NCI-H146 treated with DMSO at 0.1 percent for 48 hours (cell line): ENCODE results near the gene FNDC3B.

Experiments used
- DNase-seq: peaks from one replicate; lab custom pipeline; 2025; ENCODE audit not compliant: unreplicated experiment; lab: John Stamatoyannopoulos, UW

The FNDC3B gene

DNA sequence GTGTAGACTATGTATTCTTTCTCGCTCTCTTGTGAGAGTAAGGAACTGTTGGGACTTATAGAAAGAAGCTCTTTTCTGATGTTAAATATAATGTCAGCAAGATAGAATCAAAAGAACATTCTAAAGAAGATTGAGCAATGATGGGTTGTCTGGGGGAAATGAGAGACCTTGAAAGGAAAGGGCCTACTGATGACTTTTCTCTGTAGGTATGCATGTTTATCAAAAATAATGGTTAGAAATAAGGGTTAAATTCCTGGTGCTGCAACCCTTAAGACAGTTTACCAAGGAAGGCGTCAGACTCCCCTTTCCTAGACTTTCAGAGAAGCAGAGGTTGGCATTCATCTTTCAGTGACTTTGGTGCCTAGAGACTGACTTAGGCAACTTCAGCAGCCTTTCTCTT, 339.1 kb downstream of the FNDC3B start:
- DNase-seq, result no peak

DNA sequence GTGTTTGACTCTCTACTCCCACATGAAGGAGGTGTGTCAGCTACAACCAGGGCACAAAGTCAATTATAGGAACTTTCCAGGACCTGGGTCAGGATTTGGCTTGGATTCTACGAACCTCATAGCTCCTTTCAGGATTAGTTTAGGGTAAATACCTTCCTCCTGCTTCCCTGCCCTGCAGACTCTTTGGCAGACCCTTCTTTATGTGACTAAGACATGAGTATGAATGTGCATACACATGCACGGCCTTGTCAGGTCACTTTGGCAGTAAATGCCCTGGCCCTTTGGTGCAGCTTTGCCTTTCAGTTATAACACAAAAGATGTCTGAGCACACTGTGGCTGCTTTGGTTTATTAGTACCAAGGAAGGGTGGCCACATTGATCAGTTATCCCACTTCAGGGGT, 340.0 kb downstream of the FNDC3B start:
- no peak for DNase-seq

DNA sequence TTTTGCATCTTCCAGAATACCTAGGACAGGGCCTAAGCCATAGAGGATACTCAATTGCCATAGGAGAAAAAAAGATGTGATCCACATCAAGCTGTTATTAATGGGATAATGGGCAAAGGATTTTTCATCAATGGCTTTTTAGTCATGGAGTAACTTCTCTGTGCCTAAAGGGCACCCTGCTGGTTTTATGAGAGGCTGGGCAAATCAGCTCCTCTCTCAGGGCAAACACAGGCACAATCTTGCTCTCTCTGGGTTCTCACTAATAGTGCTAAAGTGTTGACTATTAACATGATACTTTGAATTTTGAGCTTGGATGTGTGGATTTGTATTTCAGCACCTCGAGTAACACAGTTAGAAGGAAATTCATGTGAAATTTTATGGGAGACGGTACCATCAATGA, 341.3 kb downstream of the FNDC3B start:
- DNase-seq, result no peak

DNA sequence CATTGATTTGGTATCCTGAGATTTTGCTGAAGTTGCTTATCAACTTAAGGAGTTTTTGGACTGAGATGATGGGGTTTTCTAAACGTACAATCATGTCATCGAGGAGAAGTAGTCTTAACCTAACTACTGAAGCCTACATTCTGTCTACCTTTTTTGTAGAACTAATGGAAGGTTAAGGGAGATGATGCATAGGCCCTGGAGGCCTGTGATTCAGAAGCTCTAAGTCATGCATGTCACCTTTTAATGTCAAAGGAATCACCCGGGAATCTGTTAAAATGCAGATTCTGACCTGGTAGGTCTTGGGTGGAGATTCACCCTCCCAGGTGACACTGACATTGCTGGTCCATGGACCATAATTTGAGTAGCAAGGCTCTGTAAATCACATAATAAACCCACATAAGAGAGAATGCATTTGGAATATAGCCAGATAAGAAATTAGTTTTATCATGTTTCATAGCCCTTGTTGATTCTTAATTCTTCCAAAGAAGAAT, 344.0 kb downstream of the FNDC3B start:
- no peak for DNase-seq

DNA sequence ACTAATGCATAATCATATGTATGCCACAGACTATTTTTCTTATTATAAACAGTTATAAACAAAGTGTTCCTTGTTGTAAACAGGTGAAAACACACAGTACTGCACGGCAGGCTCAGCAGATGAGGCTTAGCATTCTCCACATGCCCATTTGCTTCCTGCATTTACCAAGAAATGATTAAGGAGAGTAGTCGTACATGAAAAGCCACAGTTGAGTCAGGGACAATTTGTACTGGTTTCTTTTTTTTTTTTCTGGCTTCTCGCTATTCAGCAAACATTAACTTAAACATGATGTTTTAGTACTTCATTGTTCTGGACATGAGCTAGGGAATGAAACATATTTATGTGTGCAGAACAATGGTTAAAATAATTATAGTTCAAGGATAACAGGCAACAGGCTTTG, 345.5 kb downstream of the FNDC3B start:
- DNase-seq, result peak; percentile 82

DNA sequence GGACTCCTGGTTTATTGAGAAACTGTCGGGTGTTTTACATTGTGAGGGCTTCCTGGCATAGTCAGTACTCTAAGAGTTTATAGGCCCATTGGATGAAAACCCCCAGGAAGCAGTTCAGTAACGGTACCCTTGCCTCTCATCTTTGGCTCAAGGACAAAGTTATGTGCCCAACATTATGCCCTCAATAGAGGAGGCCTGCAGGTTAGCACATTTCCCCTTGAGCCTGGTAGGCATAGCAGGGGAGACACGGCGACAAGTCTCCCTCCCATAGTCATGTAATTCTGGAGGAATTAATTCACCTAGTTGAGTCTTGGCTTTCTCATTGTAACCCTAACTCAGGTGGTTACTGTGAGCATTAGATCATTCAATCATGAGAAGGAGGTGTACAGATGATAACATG, 348.4 kb downstream of the FNDC3B start:
- no peak for DNase-seq

DNA sequence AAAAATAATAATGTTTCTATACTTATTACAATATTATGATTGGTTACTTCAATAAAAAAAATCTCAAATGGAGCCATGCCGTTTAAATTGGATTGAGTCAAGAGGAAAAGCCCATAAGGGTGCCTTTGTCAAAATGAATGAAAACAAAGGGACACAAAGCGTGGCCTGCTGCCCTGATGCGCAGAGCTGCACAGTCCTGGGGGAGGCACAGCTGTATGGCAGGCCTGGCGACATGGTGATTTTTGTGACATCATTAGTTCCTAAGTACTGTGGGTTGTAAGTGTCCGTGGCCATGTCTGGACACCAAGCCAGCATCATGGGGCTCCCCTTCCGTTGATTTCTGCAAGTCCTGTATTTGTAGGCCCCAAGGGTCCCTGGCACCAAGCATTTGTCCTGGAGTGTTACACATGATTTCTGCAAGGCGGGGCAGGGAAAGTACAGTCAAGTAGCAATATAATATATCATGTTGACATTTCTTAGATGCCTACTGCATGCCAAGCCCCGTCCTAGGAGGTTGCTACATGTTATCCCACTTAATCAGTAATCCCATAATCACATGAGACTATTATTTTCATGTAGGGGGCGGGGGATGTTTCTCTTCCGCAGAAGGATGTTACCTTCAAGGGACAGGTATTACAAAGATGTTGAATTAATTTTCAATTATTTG, 349.2 kb downstream of the FNDC3B start:
- no peak for DNase-seq

DNA sequence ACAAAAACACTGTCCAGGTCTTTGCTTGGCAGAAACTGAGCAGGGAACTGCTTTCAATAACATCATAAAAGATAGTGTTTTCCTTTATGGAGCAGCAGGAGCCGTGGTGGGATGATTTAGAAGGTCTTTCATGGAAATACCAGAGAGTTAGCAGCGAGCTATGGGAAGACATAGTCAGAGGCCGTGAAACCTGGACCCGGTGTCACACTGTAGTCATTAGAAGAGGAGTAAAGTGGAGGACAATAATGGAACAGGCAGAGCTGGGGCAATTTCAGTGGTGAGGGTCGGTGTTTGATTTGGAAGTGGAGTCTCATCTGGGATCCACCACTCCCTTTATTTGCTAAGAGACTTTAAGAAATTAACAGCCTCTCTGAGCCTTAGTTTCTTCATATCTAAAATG, 351.4 kb downstream of the FNDC3B start:
- no peak for DNase-seq

DNA sequence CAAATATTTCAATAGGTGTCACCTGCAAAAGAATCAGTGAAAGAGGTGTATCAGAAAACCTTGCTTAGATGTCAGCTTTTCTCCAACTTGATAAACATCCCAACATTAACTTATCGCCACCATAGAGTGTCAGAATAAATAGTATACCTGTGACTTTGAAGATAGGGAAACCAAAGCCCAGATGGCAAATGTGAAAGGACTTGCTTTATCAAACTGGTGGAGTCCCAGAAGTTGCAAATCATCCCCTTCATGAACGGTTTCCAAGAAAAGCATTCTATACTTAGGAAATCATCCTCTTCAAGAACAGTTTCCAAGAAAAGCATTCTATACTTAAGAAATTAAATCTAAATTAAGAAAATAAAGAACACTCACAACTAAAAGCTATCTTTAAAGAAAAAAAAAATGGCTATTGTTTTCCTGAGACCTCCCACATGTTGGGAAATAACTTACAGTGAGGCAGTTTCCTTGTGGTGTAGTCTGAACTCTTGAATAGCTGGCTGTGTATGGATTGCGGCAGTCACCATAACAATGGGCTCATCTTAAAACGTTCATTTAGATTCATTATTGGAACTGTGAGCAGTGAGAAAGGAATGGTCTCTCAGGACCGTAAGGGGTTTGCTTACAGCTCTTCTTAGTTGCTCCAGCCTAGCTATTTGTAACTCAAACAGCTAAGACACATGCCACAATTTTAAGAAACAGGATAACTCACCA, 352.4 kb downstream of the FNDC3B start:
- DNase-seq, result no peak

DNA sequence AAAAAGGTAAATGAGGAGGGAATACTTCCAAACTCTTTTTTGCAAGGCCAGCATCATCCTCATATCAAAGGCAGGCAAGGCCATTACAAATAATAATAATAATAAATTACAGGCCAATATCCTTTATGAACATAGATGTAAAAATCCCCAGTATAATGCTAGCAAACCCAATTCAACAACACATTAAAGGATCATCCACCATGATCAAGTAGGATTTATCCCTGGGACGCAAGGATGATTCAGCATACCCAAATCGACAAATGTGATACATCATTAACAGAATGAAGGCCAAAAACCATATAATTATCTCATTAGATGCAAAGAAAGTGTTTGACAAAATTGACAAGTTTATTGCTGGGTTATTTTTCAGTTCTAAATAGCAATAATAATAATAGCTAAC, 355.3 kb downstream of the FNDC3B start:
- peak; percentile 76 for DNase-seq

DNA sequence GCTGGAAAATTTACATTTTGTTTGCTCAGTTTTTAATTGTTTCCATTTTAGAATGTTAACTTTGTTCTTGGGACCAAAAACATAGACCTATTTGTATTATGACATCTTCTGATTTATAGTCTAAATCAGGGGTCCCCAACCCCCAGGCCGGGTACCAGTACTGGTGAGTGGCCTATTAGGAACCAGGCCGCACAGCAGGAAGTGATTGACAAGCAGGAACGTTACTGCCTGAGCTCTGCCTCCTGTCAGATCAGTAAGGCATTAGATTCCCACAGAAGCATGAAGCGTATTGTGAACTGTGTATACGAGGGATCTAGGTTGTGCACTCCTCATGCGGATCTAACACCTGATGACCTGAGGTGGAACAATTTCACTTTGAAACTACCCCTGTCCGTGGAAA, 357.0 kb downstream of the FNDC3B start:
- no peak for DNase-seq

DNA sequence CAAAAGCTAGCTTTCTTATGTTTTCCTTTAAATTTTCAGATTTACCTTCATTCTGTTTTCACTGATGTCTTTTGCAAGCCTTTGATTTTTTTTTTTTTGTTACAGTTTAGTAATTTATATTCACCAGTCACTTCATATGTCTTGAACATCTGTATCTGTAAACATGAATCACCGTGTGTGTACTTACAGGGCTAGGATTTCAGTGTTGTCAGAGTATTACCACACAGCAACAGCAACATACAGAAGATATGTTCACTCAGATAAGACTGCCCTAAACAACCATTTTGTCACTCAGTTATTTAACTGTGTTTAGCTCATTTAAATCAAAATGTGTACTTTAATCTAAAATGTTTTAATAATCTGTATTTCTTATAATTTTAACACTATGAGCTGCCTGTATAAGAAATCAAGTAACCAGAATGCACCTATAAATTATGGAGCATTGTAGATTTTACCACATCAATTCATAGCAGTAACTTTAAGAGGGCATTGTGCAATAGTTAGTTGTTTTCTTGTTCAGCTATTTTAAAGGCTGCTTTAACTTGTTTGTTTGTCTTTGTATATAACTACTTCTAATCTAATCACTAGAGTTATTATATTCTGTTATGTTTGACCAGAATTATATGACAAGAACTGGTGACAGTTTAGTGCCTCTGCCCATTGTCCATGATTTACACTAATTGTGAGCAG, 358.5 kb downstream of the FNDC3B start:
- peak; percentile 46 for DNase-seq

DNA sequence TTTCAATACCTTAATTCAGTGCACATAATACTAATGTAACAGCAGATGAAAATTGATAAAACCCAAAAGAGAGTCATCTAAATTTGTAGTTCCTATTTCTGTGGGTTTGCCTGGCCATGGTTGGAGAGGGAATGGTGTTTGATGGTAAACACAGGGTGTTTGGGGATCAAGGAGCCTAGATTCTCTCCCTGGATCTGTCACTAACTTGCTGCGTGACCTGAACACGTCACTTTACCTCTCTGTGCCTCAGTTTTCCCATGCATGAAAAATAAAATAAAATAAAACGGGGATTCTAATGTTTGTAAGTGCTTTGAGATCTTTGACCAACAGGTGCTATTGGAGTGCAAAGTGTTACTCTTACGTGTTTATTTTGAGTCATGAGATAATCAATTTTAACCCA, 359.1 kb downstream of the FNDC3B start:
- no peak for DNase-seq

DNA sequence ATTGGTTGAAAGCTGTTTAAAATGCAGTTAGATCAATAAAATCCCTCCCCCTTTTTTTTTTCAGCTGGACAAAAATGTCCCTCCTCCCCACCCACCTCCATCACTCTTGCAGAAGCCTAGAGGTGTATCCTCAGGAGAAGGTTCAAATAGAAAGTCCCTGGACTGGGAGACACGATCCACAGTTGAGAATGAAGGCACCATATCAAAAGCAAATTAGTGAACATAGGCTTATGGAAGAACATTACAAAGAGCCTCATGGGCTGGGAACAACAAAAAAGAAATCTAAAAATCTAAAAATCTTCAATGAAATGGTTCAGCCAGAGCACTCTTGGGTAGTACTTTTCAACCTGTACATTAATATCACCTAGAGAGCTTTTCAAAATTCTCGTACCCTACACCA, 362.7 kb downstream of the FNDC3B start:
- DNase-seq, result no peak

DNA sequence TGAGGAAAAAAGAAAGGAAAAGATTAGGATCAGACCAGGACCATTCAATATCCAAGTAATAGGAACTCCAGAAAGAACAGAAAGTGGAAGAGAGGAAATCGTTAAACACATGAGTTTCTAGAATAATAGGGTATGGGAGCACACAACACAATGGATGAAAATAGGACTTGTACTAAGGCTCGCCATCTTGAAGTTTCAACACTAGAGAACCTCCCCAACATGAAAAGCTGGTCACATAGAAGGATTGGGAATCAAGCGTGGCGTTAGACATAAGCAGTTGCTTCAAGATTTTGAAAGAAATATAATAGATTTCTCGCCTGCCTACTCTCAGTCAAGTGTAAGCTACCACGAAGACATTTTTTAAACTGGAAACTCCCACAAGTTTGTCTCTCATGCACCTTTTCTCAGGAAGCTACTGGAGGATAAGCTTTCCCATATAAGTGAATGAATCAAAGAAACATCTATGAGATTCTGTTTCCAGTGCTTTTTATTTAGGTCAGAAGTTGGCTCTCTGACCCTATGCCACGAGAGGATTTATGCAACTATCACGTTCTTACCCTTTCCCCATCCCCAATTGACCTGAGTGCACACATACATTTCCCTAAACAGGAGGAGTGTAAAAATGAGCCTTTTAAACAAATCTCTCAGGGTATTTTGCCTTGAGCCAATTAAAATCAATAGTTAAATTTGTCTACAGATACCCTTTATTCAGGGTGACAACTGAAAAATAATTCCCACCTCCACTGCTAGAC, 363.7 kb downstream of the FNDC3B start:
- no peak for DNase-seq

DNA sequence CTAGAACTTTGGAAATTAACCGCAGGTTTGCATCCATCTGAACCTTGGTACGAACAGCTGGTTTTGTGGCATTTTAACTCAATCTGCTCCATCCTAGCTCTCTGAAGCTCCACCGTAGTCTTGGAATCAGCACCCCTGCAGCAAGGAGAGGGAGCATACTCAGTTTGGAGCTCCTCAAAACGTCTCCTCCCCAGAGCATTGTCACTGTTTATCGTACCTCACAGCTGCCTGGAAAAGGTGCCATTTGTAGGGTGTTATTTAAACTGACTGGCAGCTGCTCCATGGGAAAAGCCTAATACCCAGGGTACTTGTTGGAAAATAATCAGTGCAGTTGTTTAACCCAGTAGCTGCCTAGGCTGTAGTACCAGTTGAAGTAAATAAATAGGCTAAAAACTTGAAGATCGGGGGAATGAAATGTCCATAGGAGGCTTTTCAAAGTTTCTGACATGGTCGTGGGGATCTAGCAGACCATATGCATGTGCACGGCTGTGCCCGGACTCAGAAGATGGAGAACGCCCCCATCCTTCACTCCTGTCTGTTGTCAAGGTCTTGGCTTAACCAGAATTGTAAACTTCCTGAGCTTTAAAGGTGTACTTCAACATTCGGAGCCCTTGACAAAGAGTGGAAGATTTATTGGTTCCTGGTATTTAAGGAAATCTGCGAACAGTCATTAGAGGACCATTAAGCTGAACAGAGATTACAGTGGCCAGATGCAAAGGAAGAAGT, 365.0 kb downstream of the FNDC3B start:
- DNase-seq, result no peak

DNA sequence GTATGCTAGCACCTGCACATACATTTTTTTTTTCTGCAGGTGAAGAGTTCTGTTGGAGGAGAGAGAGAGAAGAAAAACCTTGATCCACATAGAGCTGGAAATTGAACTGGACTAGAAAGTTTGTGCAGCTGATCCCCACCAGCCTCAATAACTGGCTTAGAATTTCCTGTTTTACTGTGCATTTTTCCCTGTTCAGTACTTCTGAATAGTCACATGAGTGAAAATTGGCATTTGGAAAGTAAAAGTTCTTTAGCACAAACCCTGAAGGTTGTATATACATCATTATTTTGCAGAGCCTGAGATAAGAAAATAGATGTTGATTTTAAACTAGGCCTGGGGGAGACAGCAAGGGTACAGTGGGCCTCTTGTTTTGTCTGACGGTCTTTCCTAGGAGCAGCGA, 366.5 kb downstream of the FNDC3B start:
- DNase-seq, result no peak

DNA sequence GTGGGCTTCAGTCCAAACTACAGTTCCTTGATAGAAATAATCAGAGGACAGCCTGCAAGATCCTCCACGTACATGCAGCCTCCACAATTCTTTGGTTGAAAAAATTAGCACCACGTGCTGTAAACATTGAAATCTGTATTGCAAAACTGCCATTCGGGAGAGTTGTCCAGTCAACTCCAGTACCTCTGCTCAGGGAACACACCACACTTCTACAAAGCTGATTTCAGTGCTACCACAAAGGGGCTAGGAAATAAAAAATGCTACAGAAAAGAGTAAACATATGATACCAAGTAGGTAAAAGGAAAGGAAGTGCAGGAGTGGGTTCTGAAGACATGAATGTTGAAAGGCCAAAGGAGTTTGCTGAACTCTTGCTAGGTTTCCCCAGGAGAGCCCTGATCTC, 368.5 kb downstream of the FNDC3B start:
- no peak for DNase-seq

DNA sequence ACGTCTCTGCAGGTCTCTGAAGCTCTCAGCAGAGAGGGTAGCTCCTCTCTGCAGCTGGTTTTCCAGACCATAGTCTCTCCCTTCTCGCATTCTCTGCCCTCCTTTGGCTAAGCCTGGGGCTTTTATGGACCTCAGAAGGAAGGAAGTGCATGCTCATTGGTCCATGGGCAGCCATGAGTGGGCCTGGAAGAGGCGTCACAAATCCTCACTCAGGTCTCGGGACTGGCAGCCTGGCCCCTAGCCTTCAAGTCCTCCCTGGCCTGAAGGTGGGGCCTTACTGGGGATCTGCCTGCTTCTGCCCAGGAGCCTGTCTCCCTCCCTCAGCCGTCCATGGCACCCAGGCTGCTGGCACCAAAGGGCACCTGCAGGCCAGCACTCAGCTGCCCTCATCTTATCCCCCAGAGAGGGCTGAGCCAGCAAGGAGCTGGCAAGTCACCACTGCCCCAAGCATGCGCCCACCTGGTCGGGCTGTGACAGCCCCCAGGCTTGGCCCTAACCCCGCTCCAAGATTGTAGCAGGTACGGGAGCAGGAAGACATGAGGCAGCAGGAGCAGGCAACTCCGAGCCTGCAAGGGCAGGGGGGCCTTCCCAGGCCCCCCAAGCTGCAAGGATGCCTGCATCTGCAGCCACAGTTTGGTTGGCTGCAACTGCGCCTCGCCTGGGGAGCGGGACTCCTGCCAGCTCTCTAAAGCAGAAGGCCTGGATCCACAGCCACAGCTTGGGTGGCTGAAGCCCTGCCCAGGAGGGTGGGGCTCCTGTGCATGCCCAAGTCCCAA, 371.5 kb downstream of the FNDC3B start:
- no peak for DNase-seq

DNA sequence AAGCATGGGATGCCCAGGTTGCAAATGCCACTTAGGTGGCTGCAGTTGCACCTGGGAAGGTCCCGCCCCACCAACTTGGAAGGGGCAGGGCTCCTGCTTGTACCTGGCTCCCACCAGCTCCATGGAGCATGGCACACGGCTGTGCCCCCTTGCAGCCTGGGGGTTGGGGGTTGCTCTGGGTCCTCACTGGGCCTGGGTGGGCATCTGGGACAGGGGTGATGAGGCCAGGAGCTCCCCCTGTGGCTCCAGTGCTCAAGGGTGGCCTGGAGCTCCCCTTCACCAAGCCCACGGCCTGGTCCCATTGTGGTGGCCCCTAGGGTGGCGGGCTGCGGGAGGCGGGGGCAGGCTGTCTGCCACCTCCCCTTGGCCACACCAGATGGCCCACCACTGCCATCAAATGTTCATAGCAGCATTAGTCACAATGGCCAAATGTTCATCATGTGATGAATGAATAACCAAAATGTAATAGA, 372.1 kb downstream of the FNDC3B start:
- DNase-seq, result no peak
